Stimulated activated CD8-positive, alpha-beta memory T cell treated with anti-CD3 and anti-CD28 coated beads, Interleukin-12 subunit alpha, Interleukin-12 subunit beta, amount 100 ng/mL, for 24 hours (primary cell): ENCODE measurements around the gene ST3GAL2.
"Not testable (repeated sequence)": the region's sequence is repeated elsewhere in the genome, so short reads cannot be mapped to it uniquely, and the experiment has no call there.

Experiments
- DNase-seq: peaks from one replicate; pipeline ENCODE4 v3.0.0-alpha.2; 2020; ENCODE audit errors: extremely low read depth

ST3GAL2 gene

GRCh38 chr16:70417661-70418060 lies 21.2 kb downstream of the ST3GAL2 start:
- no peak for DNase-seq

GRCh38 chr16:70416748-70417616 lies 21.9 kb downstream of the ST3GAL2 start:
- DNase-seq, result no peak

DNA sequence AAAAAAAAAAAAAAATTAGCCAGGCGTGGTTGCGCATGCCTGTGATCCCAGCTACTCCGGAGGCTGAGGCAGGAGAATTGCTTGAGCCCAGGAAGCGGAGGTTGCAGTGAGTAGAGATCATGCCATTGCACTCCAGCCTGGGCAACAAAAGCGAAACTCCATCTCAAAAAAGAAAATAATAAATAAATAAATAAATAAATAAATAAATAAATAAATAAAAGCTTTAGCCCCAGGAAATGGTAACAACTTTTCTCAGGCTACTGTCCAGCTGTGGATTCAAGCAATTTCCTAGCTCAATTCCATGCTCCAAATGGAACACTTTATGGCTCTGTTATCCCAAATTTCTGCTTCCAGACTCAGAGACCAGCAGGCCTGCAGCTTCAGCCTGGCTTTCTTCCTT lies 25.3 kb downstream of the ST3GAL2 start:
- DNase-seq, result not testable (repeated sequence)

DNA sequence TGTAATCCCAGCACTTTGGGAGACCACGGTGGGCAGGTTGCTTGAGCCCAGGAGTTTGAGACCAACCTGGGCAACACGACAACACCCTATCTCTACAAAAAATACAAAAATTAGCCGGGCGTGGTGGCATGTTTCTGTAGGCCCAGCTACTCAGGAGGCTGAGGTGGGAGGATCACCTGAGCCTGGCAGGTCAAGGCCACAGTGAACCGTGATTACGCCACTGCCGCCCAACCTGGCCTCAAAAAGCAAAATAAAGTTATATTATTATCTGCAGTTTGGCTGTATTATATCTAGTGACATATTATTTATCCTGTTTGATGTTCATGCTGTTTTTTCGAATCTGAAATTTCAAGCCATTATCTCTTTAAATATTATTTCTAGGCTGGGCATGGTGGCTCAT lies 26.5 kb downstream of the ST3GAL2 start:
- no peak for DNase-seq

- DNase-seq, result no peak
These were observed 28.2 kb downstream of the ST3GAL2 start for GRCh38 chr16:70410734-70411133.

DNA sequence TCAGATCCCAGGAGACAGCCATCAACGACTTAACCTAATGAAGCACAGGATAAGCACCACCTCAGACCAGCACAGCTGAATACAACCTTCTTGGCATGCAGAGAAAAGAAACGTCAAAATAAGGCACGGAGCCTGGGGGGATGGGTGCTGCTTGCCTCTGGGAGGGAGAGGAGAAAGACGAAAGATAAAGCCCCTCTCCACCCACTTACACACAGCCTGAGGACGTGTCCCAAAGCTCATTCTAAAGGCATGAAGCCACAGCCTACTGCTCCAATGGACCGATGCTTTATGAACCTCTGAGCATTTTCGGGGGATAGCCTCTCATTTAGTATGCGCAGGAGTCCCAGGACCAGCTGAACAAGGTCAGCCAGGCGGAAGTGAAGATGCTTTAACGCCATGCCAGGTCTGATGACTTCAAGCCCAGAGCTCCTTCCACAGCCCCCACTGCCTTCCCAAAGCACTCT lies 31.1 kb downstream of the ST3GAL2 start:
- DNase-seq, result no peak

- DNase-seq, result not testable (repeated sequence)
These were observed 32.8 kb downstream of the ST3GAL2 start for GRCh38 chr16:70406104-70406503.

DNA sequence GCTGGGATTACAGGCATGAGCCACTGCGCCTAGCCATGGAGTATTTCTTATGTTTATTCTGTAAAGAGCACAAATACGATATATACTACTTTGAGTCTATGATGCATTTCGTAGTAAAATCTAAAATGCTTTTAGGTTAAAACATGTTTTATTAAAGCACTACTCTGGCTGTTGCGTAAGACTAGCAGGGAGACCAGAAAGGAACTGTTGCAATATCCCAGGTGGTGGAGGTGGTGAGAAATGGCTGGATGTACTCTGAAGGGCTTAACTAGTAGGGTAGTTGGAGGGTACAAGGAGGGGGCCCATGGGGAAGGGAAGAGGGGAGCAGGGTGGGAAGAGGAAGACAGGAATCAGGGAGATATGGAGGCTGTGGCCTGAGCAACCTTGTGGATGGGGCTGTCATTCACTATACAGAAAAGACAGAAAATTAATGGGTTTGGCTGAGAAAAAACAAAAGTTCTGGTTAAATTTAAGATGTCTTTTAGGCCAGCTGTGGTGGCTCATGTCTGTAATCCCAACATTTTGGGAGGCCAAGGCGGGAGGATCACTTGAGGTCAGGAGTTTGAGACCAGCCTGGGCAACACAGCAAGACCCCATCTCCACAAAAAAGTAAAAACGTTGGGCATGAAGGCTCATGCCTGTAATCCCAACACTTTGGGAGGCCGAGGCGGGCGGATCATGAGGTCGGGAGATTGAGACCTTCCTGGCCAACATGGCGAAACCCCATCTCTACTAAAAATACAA lies 35.8 kb downstream of the ST3GAL2 start:
- DNase-seq, result no peak

- DNase-seq, result no peak
These were observed 38.9 kb downstream of the ST3GAL2 start for GRCh38 chr16:70399951-70400350.

- DNase-seq, result no peak
These were observed 39.5 kb downstream of the ST3GAL2 start for GRCh38 chr16:70399381-70399780.

DNA sequence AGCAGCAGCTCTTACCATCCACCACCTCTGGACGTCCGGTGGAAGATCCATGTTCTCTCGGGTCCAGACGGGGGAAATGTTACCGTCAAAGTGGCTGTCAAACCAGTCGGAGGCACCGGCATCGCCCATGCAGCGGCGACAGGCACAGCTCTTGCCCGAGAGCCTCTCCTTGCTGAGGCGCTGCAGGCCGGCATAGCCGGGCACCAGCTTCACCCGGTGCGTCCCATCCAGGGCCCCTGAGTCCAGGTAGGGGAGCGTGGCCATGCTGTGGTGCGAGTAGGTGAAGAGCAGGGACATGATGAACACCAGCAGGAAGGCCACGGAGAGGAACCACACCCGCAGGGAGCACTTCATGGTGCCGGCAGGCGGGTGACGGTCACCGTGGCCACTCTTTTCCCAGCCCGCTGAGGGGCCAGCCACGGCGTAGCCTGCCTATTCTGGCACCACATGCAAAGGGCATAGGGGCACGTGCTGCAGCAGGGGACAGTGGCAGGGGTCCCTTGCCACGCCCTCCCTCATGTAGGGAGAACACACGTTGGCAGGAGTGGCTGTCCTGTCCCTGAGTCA lies 40.6 kb downstream of the ST3GAL2 start:
- DNase-seq, result no peak

GRCh38 chr16:70396246-70396904 lies 42.5 kb downstream of the ST3GAL2 start:
- DNase-seq, result no peak

GRCh38 chr16:70395345-70395901 lies 43.5 kb downstream of the ST3GAL2 start:
- DNase-seq, result no peak

- no peak for DNase-seq
These were observed 44.0 kb downstream of the ST3GAL2 start for GRCh38 chr16:70394853-70395252.

GRCh38 chr16:70393662-70394061 lies 45.2 kb downstream of the ST3GAL2 start:
- no peak for DNase-seq

DNA sequence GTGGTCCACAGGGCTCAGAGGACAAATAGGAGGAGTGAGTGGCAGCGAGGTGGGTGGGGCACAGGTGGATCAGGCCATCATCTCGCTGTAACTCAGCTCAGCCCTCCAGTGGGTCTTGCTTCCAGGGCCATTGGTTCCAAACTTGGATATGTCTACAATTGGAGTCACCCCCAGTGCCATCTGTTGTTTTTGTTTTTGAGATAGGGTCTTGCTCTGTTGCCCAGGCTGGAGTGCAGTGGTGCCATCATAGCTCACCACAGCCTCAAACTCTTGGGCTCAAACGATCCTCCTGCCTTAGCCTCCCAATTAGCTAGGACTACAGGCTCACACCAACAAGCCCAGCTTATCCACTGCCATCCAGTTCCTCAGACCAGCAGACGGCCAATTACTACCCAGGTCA lies 46.3 kb downstream of the ST3GAL2 start:
- no peak for DNase-seq

DNA sequence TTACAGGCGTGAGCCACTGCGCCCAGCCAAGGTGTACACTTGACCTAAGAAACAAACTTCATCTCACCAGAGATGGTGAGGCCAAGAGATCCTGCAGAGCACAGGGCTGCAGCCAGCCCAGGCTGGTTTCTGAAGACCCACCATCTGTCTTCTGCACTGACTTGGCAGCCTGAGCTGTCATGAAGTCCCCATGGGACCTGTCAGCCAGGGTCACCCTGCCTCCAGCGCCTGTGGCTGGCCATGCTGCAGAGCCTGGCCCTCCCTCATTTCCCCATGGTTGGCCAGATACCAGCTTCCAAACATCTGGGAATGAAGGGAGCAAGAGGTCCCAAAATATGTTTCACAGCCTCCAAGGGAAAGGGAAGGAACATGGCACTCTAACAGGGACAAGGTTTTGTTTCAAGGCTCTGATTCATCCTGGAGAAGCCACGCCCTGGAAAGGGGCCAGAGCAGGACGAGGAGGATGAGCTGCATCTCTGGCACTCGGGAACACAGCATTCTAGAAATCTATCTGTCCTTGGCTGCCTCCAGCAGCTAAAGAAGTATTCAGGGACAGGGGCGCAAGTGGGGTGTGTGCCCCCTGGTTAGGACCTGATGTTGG lies 46.9 kb downstream of the ST3GAL2 start:
- DNase-seq, result no peak

GRCh38 chr16:70391446-70391845 lies 47.5 kb downstream of the ST3GAL2 start:
- DNase-seq, result no peak

GRCh38 chr16:70390774-70391173 lies 48.1 kb downstream of the ST3GAL2 start:
- no peak for DNase-seq

DNA sequence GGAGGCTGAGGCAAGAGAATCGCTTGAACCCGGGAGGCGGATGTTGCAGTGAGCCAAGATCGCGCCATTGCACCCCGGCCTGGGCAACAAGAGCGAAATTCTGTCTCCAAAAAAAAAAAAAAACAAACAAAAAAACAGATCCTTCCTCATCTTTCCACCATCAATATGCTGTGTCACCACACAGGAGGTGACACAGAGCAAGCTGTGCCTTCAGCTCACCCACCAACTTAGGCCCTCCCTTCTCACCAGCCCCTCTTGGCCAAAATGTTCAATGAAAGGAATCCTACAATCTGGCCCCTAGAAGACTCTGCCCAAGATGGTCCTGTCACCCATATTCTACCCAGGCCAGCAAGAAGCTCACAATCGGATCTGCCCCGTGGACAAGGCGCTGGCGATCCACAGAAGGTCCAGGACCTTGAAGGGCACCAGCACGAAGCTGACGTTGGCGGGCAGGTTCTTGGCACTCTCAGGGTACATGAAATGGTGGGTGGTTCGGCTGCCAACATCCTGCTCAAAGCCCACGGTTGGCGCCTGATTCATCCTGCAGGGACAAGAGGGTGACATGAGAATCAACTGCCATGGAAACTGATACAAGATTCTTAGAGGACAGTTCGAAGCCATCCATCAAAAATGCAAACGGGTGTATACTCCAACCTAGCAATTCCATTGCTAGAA lies 50.8 kb downstream of the ST3GAL2 start:
- DNase-seq, result no peak
